Osteocyte (in vitro differentiated cells): ENCODE measurements around the gene RGS9BP. TPM values are rescaled to one million over a fixed set of nuclear protein-coding genes. Genes with fewer than 3 reads are reported as not detected.

Experiments used
- DNase-seq: peaks from one replicate; pipeline ENCODE4 v3.0.0; 2021; ENCODE audit warnings: mixed read lengths; ENCODE audit not compliant: unreplicated experiment; ENCODE audit errors: extremely low spot score
- H3K27ac Mint-ChIP-seq: one replicate; pipeline ENCODE4 v1.8.0; 2021; ENCODE audit warnings: mild to moderate bottlenecking, mixed read lengths; ENCODE audit not compliant: unreplicated experiment
- H3K27me3 Mint-ChIP-seq: one replicate; pipeline ENCODE4 v1.8.0; 2021; ENCODE audit warnings: mixed read lengths; ENCODE audit not compliant: unreplicated experiment
- H3K36me3 Mint-ChIP-seq: one replicate; pipeline ENCODE4 v1.8.0; 2021; ENCODE audit warnings: mixed read lengths; ENCODE audit not compliant: unreplicated experiment
- H3K4me1 Mint-ChIP-seq: one replicate; pipeline ENCODE4 v1.8.0; 2021; ENCODE audit warnings: mixed read lengths; ENCODE audit not compliant: unreplicated experiment
- H3K4me3 Mint-ChIP-seq: one replicate; pipeline ENCODE4 v1.8.0; 2021; ENCODE audit warnings: mild to moderate bottlenecking, moderate library complexity, mixed read lengths; ENCODE audit not compliant: unreplicated experiment
- H3K9me3 Mint-ChIP-seq: one replicate; pipeline ENCODE4 v1.8.0; 2021; ENCODE audit warnings: mixed read lengths; ENCODE audit not compliant: unreplicated experiment
- CTCF ChIP-seq: fragments of 200-600 bp; sonication (generic); IDR thresholded peaks from 2 replicates; pipeline ENCODE4 v1.5.0; 2021; ENCODE audit warnings: antibody characterized with exemption, mild to moderate bottlenecking, moderate library complexity
- total RNA-seq: library from RNA; stranded (reverse); gene quantifications from 2 replicates; pipeline ENCODE4 v1.2.1, GENCODE V29; 2021

Gene RGS9BP
- total RNA-seq, 1 donor from 2014 or later, result 0.86 TPM

- H3K4me3 Mint-ChIP-seq, result no peak overlapping the region
- H3K27ac Mint-ChIP-seq, result no peak overlapping the region
- H3K9me3 Mint-ChIP-seq, result no peaks in the 10 kb centered on the region
- no peaks in the 10 kb centered on the region for H3K36me3 Mint-ChIP-seq
- no peak for TF ChIP-seq CTCF
- peaks cover 2% of the 10 kb centered on the region for H3K4me1 Mint-ChIP-seq
- H3K27me3 Mint-ChIP-seq, result peaks cover 18% of the 10 kb centered on the region
- DNase-seq, result no peak
These were observed 6.7 kb downstream of the RGS9BP start for GRCh38 chr19:32682317-32682716.

GRCh38 chr19:32686847-32687475 is 11.3 kb downstream of the RGS9BP start:
- Mint-ChIP-seq H3K4me3 (no peak overlapping the region), H3K27ac (no peak overlapping the region), H3K9me3 (no peaks in the 10 kb centered on the region), H3K4me1 (peaks cover 7% of the 10 kb centered on the region), H3K27me3 (peaks cover 3% of the 10 kb centered on the region), H3K36me3 (no peaks in the 10 kb centered on the region)
- DNase-seq, result no peak
- TF ChIP-seq CTCF, result no peak

GRCh38 chr19:32687681-32688080 is 12.0 kb downstream of the RGS9BP start:
- no peak for DNase-seq
- Mint-ChIP-seq H3K27ac (no peak overlapping the region), H3K27me3 (no peaks in the 10 kb centered on the region), H3K4me1 (peaks cover 8% of the 10 kb centered on the region), H3K4me3 (no peak overlapping the region), H3K9me3 (no peaks in the 10 kb centered on the region), H3K36me3 (no peaks in the 10 kb centered on the region)
- TF ChIP-seq CTCF, result no peak

- no peak overlapping the region for H3K27ac Mint-ChIP-seq
- no peak for DNase-seq
- TF ChIP-seq CTCF, result no peak
- H3K4me3 Mint-ChIP-seq, result no peak overlapping the region
- H3K4me1 Mint-ChIP-seq, result peaks cover 14% of the 10 kb centered on the region
- H3K27me3 Mint-ChIP-seq, result no peaks in the 10 kb centered on the region
- no peaks in the 10 kb centered on the region for H3K9me3 Mint-ChIP-seq
- H3K36me3 Mint-ChIP-seq, result peaks cover 2% of the 10 kb centered on the region
These were observed 12.7 kb downstream of the RGS9BP start for GRCh38 chr19:32688311-32688710.

GRCh38 chr19:32691291-32691951 is 15.8 kb downstream of the RGS9BP start, which contains the start of gene NUDT19:
Gene NUDT19, plus strand, starts transcription at chr19:32691821. Its CDS starts 140 bp downstream, at chr19:32691961.
- peak; percentile 92 for DNase-seq
- peak within 1 kb of the TSS; percentile 77 for H3K4me3 Mint-ChIP-seq
- TF ChIP-seq CTCF, result no peak
- peak within 1 kb of the TSS; percentile 77 for H3K27ac Mint-ChIP-seq
- no peaks in the 10 kb centered on the region for H3K27me3 Mint-ChIP-seq
- no peaks in the 10 kb centered on the region for H3K9me3 Mint-ChIP-seq
- H3K36me3 Mint-ChIP-seq, result peaks cover 3% of the 10 kb centered on the region
- H3K4me1 Mint-ChIP-seq, result peaks cover 33% of the 10 kb centered on the region
